Loucy (cell line): ENCODE data around the gene FAM187B.

Source experiments
- CTCF ChIP-seq: fragments of 200-600 bp; sonication (generic); conservative IDR thresholded peaks from 2 replicates; pipeline ENCODE4 v1.5.1; 2014; ENCODE audit warnings: mild to moderate bottlenecking, antibody characterized with exemption, low read length
- EZH2phosphoT487 ChIP-seq: fragments of 200-600 bp; IDR thresholded peaks from 2 replicates; pipeline ENCODE4 v1.6.1; 2018; ENCODE audit warnings: antibody characterized with exemption, mild to moderate bottlenecking, moderate library complexity, borderline replicate concordance

DNA sequence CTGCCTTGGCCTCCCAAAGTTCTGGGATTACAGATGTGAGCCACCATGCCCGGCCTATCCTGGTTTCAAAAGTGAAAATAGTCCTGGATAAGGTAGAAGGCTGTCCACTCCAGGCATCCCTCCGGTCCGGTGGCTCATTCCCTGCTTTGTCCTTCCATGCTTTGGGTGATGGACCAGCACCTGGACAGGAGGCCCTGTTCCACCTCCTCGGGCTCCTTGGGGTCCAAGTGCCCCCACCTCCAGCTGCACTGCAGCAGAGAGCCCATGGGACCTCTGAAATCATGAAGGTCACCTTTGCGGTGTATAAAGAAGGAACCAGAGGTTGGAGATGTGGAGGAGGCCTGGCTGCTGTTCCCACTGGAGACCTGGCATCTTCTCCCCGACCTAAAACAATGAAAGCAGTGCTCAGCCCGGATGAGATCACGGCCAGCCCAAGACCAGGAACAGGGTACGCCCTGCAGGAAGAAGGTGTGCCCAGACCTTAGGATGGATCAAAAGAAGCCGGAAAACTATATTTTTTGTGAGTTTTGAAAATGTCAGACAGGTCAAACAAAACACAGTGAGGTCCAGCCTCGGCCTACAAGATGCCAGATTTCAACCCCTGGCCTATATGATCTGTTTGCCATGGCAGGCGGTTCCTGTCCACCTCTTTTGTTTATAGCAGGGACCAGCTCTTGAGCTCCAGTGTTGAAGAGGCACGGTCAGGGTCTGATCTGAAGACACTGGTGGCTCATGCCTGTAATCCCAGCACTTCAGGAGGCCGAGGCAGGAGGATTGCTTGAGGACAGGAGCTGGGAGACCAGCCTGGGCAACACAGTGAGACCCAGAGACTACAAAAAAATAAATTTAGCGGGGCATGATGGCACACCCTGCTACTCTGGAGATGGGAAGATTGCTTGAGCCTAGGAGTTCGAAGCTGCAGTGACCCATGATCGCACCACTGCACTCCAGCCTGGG lies 26.1 kb upstream of the FAM187B start:
- TF ChIP-seq CTCF (no peak), EZH2phosphoT487 (no peak)
